ENCODE data around the gene CABCOCO1.

The CABCOCO1 gene

DNA sequence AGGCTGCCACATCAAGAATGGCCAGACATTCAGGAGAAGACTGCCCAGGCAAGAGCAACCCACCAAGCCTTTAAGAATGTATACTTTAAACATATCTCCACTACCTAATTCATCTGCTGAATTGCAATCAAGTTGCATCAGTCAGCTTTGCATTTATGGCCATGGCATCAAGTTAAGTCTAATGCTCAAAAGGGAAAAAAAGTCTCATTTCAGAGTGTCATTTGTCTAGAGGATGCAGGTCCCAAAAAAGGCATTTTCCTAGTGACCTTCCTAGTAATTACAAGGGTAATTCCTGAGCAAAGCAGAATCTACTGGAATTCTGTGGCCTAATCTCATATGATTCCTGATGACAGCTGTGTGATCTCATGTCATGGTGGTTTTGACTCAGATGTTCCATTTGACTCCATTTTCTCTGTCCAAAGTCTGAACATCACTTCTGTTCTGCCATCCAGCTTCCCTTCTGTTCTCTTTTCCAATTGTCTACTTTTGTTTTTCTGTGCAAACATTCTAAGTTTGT is 7.3 kb upstream of the CABCOCO1 start:
- no peak for DNase-seq (ENCODE audit: low spot score)
- in situ Hi-C loops (cut with MboI; ENCODE audit: low pct_unique_long_range_greater_than_20kb, low sequenced_read_pairs, unreplicated experiment): no loop called here
- TF ChIP-seq, protein P1, sequence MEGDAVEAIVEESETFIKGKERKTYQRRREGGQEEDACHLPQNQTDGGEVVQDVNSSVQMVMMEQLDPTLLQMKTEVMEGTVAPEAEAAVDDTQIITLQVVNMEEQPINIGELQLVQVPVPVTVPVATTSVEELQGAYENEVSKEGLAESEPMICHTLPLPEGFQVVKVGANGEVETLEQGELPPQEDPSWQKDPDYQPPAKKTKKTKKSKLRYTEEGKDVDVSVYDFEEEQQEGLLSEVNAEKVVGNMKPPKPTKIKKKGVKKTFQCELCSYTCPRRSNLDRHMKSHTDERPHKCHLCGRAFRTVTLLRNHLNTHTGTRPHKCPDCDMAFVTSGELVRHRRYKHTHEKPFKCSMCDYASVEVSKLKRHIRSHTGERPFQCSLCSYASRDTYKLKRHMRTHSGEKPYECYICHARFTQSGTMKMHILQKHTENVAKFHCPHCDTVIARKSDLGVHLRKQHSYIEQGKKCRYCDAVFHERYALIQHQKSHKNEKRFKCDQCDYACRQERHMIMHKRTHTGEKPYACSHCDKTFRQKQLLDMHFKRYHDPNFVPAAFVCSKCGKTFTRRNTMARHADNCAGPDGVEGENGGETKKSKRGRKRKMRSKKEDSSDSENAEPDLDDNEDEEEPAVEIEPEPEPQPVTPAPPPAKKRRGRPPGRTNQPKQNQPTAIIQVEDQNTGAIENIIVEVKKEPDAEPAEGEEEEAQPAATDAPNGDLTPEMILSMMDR (IDR thresholded peaks at IDR 0.05; ENCODE audit: extremely low read depth, insufficient read depth, missing control alignments): no peak

DNA sequence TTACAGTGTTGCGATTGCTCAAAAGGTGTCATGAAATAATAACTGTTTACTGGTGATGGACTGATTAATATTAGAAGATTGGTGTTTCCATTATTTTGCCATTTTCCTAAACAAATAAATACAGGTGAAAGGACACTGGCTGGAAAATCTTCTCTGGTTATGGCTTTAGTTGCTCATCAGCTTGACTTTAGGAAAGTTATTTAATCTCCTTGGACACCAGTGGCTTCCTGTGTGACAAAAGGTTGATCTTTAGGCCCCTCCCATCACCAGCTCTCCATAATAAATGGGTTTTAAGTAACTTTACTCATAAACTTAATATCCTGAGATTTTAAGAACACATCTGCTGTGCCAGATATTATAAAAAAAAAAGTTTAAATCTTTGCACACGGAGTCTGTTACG is 737 bp downstream of the CABCOCO1 start:
- in situ Hi-C loops (cut with MboI; ENCODE audit: low pct_unique_long_range_greater_than_20kb, low sequenced_read_pairs, unreplicated experiment): no loop called here
- DNase-seq (ENCODE audit: low spot score): no peak
- TF ChIP-seq, protein P1 (IDR thresholded peaks at IDR 0.05; ENCODE audit: extremely low read depth, insufficient read depth, missing control alignments): no peak

DNA sequence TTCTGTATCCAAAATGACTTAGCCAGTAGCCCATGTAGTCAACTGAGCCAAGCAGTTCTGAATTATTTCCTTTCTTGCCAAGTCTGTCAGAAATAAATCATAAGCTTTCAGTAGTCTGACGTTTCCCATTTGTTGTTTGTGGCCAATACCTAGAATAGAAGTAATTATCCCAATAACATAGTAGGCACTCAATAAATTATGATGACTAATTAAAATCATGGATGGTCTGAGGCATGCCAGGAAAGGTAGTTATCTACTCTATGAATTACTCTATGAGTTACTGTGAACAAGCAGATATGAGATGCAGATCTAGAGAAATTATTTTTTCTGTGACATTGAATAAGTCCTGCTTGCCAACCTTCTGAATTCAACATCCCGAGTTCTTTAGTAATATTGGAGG is 2.3 kb downstream of the CABCOCO1 start:
- TF ChIP-seq, protein P1 (IDR thresholded peaks at IDR 0.05; ENCODE audit: extremely low read depth, insufficient read depth, missing control alignments): no peak
- in situ Hi-C loops (cut with MboI; ENCODE audit: low pct_unique_long_range_greater_than_20kb, low sequenced_read_pairs, unreplicated experiment): no loop called here
- no peak for DNase-seq (ENCODE audit: low spot score)

DNA sequence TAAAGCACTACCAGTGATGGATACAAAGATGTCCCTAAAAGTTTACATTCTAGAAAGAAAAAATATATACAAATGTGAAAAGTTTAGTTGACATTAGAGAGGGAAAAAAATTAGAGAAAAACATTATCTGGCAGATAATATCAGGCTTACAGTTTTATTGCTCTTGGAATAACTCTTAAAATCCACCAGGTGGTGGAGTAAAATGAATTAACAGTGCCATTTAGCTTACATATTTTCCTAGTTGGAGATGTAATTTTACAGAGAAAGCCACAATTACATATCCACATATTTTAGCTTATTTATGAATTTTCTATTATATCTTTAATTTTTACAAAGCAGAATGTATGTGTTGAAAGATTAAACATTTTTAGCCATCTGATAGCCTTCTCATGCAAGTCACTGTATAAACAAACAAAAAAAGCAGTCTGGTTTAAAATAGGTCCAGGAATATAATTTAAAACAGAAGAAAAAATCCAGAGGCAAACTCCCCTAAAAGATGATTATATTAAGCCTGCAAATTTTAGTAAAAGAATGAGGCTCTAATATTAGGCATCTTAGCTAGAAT is 6.5 kb downstream of the CABCOCO1 start:
- in situ Hi-C loops (cut with MboI; ENCODE audit: low pct_unique_long_range_greater_than_20kb, low sequenced_read_pairs, unreplicated experiment): no loop called here
- TF ChIP-seq, protein P1 (IDR thresholded peaks at IDR 0.05; ENCODE audit: extremely low read depth, insufficient read depth, missing control alignments): no peak
- no peak for DNase-seq (ENCODE audit: low spot score)

DNA sequence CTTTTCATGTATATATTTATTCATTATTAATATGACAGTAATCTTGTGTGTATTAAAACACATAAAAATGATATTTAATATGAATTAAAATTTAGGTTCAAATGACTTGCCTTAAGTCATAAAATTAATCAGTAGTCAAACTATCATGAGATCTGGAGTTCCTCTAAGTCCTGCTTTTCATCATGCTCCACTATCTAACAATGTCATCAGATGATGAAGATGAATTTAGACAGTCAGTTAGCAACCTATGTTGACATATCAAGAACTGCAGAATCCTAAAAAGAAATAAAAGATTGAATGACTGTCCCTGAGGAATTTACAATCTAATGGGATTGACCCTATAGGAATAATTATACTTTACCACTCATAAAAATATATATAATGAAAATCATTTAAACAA is 7.1 kb downstream of the CABCOCO1 start:
- TF ChIP-seq, protein P1 (IDR thresholded peaks at IDR 0.05; ENCODE audit: extremely low read depth, insufficient read depth, missing control alignments): no peak
- in situ Hi-C loops (cut with MboI; ENCODE audit: low pct_unique_long_range_greater_than_20kb, low sequenced_read_pairs, unreplicated experiment): no loop called here
- DNase-seq (ENCODE audit: low spot score): no peak

DNA sequence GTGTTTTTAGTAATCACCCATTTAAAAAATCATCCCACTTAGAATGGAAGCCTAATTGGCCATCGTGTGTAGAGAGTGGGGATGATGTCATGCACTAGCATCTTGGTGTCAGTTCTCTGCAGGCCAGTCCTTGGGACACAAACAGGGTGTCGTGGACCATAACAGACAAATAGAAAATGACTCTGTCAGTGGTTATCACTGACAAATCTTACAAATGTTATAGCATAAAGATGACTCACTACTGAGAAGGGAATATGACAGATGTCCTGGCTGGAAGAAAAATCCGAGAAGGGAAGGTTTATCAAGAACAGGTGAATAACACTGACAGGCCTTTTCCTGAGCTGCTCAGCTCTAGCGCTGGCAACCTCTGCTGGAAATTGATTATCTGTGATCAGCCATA is 10.6 kb downstream of the CABCOCO1 start:
- TF ChIP-seq, protein P1 (IDR thresholded peaks at IDR 0.05; ENCODE audit: extremely low read depth, insufficient read depth, missing control alignments): no peak
- DNase-seq (ENCODE audit: low spot score): no peak
- in situ Hi-C loops (cut with MboI; ENCODE audit: low pct_unique_long_range_greater_than_20kb, low sequenced_read_pairs, unreplicated experiment): no loop called here

All from GM13977 (cell line).